Measurements from ENCODE around the gene PTGES3L.

DNA sequence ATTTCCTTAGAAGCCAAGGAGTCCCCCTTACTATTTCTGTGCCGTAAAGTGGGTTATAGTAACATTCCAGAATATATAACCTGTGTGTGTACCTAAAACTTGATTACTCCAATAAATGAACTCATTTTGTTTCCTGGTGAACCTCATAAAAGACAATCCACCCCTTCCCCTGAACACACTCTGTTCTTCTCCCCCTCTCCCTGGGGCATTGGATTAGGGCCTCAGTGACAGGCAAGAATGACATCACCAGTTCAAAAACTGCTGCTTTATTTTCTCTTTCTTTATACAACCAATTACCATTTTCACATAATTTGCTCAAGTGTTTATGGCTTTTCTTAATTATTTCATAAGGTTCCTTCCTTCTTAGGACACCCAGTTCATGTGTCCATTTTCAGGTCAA lies 33.1 kb downstream of the PTGES3L start:
- TF ChIP-seq, protein P1, sequence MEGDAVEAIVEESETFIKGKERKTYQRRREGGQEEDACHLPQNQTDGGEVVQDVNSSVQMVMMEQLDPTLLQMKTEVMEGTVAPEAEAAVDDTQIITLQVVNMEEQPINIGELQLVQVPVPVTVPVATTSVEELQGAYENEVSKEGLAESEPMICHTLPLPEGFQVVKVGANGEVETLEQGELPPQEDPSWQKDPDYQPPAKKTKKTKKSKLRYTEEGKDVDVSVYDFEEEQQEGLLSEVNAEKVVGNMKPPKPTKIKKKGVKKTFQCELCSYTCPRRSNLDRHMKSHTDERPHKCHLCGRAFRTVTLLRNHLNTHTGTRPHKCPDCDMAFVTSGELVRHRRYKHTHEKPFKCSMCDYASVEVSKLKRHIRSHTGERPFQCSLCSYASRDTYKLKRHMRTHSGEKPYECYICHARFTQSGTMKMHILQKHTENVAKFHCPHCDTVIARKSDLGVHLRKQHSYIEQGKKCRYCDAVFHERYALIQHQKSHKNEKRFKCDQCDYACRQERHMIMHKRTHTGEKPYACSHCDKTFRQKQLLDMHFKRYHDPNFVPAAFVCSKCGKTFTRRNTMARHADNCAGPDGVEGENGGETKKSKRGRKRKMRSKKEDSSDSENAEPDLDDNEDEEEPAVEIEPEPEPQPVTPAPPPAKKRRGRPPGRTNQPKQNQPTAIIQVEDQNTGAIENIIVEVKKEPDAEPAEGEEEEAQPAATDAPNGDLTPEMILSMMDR (IDR thresholded peaks at IDR 0.05; ENCODE audit: low read depth, low read length, missing input control): no peak
- no peak for TF ChIP-seq HNF4A (conservative IDR thresholded peaks at IDR 0.05)
- no peak for TF ChIP-seq YY1 (IDR thresholded peaks at IDR 0.05)
- TF ChIP-seq, protein P2, sequence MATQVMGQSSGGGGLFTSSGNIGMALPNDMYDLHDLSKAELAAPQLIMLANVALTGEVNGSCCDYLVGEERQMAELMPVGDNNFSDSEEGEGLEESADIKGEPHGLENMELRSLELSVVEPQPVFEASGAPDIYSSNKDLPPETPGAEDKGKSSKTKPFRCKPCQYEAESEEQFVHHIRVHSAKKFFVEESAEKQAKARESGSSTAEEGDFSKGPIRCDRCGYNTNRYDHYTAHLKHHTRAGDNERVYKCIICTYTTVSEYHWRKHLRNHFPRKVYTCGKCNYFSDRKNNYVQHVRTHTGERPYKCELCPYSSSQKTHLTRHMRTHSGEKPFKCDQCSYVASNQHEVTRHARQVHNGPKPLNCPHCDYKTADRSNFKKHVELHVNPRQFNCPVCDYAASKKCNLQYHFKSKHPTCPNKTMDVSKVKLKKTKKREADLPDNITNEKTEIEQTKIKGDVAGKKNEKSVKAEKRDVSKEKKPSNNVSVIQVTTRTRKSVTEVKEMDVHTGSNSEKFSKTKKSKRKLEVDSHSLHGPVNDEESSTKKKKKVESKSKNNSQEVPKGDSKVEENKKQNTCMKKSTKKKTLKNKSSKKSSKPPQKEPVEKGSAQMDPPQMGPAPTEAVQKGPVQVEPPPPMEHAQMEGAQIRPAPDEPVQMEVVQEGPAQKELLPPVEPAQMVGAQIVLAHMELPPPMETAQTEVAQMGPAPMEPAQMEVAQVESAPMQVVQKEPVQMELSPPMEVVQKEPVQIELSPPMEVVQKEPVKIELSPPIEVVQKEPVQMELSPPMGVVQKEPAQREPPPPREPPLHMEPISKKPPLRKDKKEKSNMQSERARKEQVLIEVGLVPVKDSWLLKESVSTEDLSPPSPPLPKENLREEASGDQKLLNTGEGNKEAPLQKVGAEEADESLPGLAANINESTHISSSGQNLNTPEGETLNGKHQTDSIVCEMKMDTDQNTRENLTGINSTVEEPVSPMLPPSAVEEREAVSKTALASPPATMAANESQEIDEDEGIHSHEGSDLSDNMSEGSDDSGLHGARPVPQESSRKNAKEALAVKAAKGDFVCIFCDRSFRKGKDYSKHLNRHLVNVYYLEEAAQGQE (IDR thresholded peaks at IDR 0.05): no peak
- TF ChIP-seq JUND (IDR thresholded peaks at IDR 0.05): no peak
- no peak for TF ChIP-seq SP1 (IDR thresholded peaks at IDR 0.05)
- TF ChIP-seq RAD21 (IDR thresholded peaks at IDR 0.05): no peak
- TF ChIP-seq, protein P3, sequence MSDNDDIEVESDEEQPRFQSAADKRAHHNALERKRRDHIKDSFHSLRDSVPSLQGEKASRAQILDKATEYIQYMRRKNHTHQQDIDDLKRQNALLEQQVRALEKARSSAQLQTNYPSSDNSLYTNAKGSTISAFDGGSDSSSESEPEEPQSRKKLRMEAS (IDR thresholded peaks at IDR 0.05): no peak
- no peak for TF ChIP-seq GABPA (IDR thresholded peaks at IDR 0.05 in 1 of 2, conservative IDR thresholded peaks at IDR 0.05 in 1 of 2)
- TF ChIP-seq, protein P4, sequence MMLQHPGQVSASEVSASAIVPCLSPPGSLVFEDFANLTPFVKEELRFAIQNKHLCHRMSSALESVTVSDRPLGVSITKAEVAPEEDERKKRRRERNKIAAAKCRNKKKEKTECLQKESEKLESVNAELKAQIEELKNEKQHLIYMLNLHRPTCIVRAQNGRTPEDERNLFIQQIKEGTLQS (IDR thresholded peaks at IDR 0.05): no peak
- no peak for TF ChIP-seq RXRA (IDR thresholded peaks at IDR 0.05)
- no peak for TF ChIP-seq FOXA1 (IDR thresholded peaks at IDR 0.05)
- TF ChIP-seq, protein P5, sequence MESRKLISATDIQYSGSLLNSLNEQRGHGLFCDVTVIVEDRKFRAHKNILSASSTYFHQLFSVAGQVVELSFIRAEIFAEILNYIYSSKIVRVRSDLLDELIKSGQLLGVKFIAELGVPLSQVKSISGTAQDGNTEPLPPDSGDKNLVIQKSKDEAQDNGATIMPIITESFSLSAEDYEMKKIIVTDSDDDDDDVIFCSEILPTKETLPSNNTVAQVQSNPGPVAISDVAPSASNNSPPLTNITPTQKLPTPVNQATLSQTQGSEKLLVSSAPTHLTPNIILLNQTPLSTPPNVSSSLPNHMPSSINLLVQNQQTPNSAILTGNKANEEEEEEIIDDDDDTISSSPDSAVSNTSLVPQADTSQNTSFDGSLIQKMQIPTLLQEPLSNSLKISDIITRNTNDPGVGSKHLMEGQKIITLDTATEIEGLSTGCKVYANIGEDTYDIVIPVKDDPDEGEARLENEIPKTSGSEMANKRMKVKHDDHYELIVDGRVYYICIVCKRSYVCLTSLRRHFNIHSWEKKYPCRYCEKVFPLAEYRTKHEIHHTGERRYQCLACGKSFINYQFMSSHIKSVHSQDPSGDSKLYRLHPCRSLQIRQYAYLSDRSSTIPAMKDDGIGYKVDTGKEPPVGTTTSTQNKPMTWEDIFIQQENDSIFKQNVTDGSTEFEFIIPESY (IDR thresholded peaks at IDR 0.05): no peak

All from liver (tissue), 3 donors.